ENCODE data around the gene TPST2.

- no peak for TF ChIP-seq YY1 (IDR thresholded peaks at IDR 0.05; ENCODE audit: insufficient read depth, insufficient read length)
- no peak for TF ChIP-seq SUZ12 (IDR thresholded peaks at IDR 0.05; ENCODE audit: extremely low read depth, insufficient read depth, insufficient read length)
- no peak for TF ChIP-seq ZNF274 (IDR thresholded peaks at IDR 0.05; ENCODE audit: low read depth, low read length)
These were observed 15.8 kb downstream of the TPST2 start for GRCh38 chr22:26574001-26574723.
